Activated CD8-positive, alpha-beta memory T cell treated with anti-CD3 and anti-CD28 coated beads, Interleukin-2, amount 10 ng/mL, durations not matched to agents 7 days and 5 days (primary cell): ENCODE data around the gene HTRA3. TPM values are rescaled to one million over a fixed set of nuclear protein-coding genes. Genes with fewer than 3 reads are reported as not detected.

Source experiments
- ATAC-seq: fragments of 150-1000 bp; cut with Tn5 transposase; one replicate; pipeline ENCODE4 v1.10.0; 2021; ENCODE audit warnings: moderate library complexity
- CTCF ChIA-PET: fragments of 350-600 bp; sonication (Branson Sonifier 250); formaldehyde crosslinking; loops from one replicate; lab custom pipeline; 2021; ENCODE audit warnings: antibody characterized with exemption; lab: Charles Lee
- DNase-seq: peaks from one replicate; pipeline ENCODE4 v3.0.0-alpha.2; 2020
- H3K27ac Mint-ChIP-seq: one replicate; pipeline ENCODE4 v1.8.0; 2021; ENCODE audit warnings: mild to moderate bottlenecking, mixed read lengths
- H3K27me3 Mint-ChIP-seq: one replicate; pipeline ENCODE4 v1.8.0; 2021; ENCODE audit warnings: mixed read lengths
- H3K36me3 Mint-ChIP-seq: one replicate; pipeline ENCODE4 v1.8.0; 2021; ENCODE audit warnings: mild to moderate bottlenecking, mixed read lengths
- H3K4me1 Mint-ChIP-seq: one replicate; pipeline ENCODE4 v1.8.0; 2021; ENCODE audit warnings: mixed read lengths
- H3K4me3 Mint-ChIP-seq: one replicate; pipeline ENCODE4 v1.8.0; 2021; ENCODE audit warnings: mild to moderate bottlenecking, moderate library complexity, mixed read lengths
- H3K9me3 Mint-ChIP-seq: one replicate; pipeline ENCODE4 v1.8.0; 2022; ENCODE audit warnings: low read depth, mixed read lengths
- total RNA-seq, 2 experiments: library from RNA; stranded (reverse); gene quantifications; one replicate each; pipeline ENCODE4 v1.2.3, GENCODE V29; 2021

HTRA3 gene
- total RNA-seq, 2 experiments from 2014 or later, result not detected

DNA sequence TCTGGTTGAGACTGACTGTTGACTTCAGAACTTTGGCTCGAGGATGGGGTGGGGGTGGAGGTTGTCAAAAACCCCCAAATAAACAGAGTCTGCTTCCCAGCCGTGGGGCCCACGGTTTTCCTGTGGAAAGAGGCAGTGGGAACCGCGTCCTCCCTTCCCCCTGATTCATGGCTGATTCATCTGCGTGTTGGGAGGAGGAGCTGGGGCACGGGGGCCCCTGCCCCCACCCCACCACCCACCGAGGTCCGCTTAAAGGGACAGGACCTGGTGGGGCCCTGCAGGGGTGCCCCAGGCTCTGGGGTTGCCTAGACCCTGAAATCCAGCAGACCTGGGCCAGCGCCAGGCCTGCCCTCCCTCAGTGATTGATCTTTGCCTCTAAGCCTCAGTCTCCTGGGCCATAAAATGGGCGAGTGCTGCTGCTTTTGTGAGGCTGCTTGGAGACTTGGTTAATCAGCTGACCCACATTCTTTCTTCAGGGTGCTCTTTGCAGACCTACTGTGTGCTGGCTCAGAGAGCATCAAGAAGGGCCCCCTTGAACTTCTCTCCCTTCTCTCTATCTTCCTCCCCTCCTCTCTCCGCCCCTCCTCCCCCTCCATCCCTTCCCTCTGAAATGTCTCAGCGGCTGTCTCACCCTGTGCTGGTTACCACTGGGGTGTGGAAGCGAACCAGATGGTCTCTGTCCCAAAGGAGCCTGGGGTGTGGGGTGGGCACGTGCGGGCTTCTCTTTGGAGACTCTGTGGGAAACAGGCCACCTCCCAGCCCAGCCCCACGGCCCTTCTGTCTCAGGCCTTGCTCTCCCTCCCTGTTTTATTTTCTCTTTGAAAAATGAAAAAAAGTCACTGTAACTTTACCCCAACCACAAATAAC lies 9.1 kb downstream of the HTRA3 start:
- Mint-ChIP-seq H3K36me3 (no peaks in the 10 kb centered on the region), H3K27me3 (no peaks in the 10 kb centered on the region)
- CTCF ChIA-PET, result no interaction called here

DNA sequence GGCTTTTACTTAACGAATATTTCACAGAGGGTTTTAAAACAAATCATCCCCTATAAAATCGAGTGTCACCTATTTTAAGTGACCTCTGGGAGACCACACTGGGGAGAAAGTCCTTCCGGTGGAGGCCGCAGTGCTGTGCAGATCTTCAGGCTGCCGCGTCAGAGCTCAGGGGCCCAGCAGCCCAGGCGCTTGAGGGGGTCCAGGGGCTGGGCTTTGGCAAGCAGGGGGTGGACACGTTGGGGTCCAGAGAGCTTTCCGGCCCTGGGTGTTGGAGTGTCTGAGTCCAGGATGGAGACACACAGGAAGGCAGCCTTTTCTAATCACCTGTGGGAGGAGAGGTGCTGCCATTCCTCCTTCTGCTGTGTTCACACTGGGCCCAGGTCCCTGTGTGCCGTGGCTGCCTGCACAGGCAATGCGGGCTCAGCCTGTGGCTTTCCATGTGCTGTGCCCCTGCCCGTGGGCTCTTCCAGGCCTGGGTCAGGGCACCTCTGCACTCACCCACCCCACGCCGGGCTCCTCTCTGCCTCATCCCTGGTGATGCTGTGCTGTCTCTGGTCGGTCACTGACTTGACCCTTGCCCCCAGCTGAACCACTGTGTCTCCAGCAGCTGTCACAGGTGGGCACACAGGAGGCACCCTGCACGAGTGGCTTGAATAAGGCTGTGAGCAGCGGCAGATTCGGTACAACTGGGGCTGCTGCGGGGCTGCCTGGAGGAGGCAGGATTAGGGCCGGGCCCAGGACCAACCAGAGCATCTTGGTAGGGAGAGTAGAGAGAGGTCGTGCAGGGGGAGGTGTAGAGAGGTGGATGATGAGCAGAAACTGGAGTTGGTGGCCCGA lies 10.0 kb downstream of the HTRA3 start:
- CTCF ChIA-PET, result no interaction called here
- ATAC-seq (no peak), DNase-seq (no peak)
- Mint-ChIP-seq H3K9me3 (no peaks in the 10 kb centered on the region), H3K27me3 (no peaks in the 10 kb centered on the region), H3K4me3 (no peak overlapping the region), H3K27ac (no peak overlapping the region), H3K4me1 (no peaks in the 10 kb centered on the region), H3K36me3 (no peaks in the 10 kb centered on the region)

More for the DNA sequence above, 9.1 kb downstream of the HTRA3 start:
- ATAC-seq, result no peak
- H3K4me1 Mint-ChIP-seq, result no peaks in the 10 kb centered on the region
- H3K27ac Mint-ChIP-seq, result no peak overlapping the region
- no peak for DNase-seq
- no peak overlapping the region for H3K4me3 Mint-ChIP-seq
- no peaks in the 10 kb centered on the region for H3K9me3 Mint-ChIP-seq

DNA sequence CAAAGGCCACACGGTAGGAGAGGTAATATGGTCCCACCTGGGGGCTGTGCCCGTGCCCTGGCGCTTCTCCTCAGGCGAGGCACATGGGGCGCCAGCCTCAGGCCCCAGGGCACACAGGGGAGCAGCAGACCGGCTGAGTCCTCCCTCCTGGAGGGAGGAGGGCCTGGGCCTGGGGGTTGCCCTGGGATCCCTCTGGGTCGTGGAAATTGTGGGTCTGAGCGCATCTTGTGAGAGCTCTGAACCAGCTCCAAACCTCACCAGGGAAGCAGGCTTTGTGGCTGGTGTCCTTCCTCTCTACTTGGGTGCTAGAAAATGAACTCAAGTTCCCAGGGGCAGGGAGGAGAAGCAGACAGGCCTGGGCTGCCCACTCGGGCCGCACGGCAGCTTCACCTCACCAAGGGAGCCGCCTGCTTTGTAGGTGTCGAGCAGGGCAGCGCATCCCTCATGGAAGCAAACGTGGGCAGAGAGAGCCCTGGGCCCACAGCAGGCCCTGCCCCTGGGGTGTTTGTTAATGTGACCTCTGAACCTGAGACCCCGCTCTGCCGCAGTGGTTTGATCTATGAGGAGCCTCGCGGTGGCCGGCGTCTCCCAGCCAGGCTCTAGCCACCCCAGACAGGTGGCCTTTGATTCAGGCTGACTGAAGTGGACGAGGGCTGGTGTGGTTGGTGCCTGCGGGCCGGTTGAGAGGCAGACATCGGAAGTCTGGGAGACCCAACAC lies 10.8 kb downstream of the HTRA3 start:
- Mint-ChIP-seq H3K4me1 (no peaks in the 10 kb centered on the region), H3K4me3 (no peak overlapping the region)
- CTCF ChIA-PET, result no interaction called here

DNA sequence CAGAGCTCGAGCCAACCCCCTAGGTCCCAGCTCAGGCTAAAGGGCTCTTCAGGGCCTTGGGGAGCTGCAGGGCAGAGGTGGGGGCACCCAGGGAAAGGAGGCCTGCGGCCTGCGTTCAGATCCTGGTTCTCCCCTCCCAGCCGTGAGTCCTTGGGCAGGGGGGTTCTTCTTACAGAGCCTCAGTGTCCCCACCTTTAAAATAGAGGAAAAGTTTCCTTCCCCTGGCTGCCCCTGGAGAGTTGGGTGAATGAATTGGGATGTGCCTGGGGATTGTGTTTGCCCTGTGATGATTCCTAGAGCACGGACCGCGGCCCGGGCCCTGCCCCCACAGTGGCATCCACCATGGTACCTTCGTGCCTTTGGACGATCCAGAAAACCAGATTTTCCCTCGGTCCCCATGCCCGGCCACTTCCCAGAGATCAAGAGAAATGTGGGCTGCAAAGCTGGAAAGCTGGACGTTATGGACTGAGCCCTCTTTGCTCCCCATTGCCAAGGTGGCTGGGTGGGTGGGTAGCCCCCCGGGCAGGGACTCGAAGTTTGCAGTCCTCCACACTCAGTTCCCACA lies 11.4 kb downstream of the HTRA3 start:
- Mint-ChIP-seq H3K4me1 (no peaks in the 10 kb centered on the region), H3K27ac (no peak overlapping the region), H3K9me3 (no peaks in the 10 kb centered on the region), H3K36me3 (no peaks in the 10 kb centered on the region), H3K4me3 (no peak overlapping the region), H3K27me3 (no peaks in the 10 kb centered on the region)
- CTCF ChIA-PET, result no interaction called here
- ATAC-seq, result no peak
- DNase-seq, result no peak

More for the DNA sequence above, 10.8 kb downstream of the HTRA3 start:
- ATAC-seq, result no peak
- Mint-ChIP-seq H3K9me3 (no peaks in the 10 kb centered on the region), H3K27ac (no peak overlapping the region), H3K36me3 (no peaks in the 10 kb centered on the region), H3K27me3 (no peaks in the 10 kb centered on the region)
- DNase-seq, result no peak

DNA sequence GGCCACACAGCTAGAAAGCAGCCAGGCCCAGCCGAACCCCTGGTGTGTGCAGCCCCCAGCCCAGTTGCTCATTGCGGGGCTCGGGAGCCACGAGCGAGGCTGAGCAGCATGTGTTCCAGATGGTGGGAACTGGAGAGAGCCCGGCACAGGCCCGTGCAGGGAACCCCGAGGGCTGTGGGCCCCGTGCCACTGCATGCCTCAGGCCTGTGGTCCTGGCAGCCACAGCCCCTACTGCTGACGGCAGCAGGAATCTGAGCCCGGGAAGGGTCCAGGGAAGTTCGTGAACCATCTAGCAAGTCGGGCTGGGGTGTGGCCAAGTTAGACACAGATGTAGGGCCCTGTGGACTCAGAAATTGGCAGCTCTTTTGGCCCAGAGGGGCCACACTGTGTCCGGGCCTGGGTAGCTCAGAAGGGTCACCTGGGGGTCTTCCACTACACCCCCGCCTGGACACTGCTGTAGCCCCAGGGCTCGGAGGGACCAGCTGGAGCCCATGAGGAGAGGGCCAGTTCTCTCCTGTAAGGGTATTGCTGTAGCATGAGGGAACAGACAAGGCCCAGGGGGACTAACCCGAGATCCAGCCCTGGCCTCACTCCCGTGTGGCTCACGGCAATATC lies 12.1 kb downstream of the HTRA3 start:
- CTCF ChIA-PET, result no interaction called here
- no peaks in the 10 kb centered on the region for H3K4me1 Mint-ChIP-seq
- DNase-seq (no peak), ATAC-seq (no peak)
- H3K27me3 Mint-ChIP-seq, result no peaks in the 10 kb centered on the region
- no peaks in the 10 kb centered on the region for H3K9me3 Mint-ChIP-seq
- no peaks in the 10 kb centered on the region for H3K36me3 Mint-ChIP-seq
- no peak overlapping the region for H3K4me3 Mint-ChIP-seq
- H3K27ac Mint-ChIP-seq, result no peak overlapping the region

DNA sequence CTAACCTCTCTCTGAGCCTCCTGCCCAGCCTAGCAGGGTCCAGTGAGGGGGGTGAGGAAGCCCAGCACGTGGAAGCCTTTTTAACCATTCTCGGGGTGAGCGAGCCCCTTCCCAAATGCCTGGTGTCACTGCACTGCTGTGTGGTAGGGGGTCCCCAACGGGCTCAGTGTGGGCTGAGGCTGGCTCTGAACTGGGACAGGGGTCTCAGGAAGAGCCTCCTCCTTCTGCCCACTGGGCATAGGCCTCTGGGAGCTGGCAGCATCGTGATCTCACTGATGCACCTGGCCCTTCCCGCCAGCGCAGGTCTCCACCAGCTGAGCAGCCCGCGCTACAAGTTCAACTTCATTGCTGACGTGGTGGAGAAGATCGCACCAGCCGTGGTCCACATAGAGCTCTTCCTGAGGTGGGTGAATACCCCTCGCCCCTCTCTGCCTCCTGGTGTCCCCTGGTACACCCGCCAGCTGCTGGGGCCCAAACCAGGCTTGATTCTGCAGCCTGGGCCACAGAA lies 12.6 kb downstream of the HTRA3 start:
- Mint-ChIP-seq H3K36me3 (no peaks in the 10 kb centered on the region), H3K4me1 (no peaks in the 10 kb centered on the region), H3K27me3 (no peaks in the 10 kb centered on the region), H3K4me3 (no peak overlapping the region), H3K9me3 (no peaks in the 10 kb centered on the region), H3K27ac (no peak overlapping the region)
- CTCF ChIA-PET, result no interaction called here
- no peak for DNase-seq
- ATAC-seq, result no peak

- CTCF ChIA-PET, result no interaction called here
- H3K9me3 Mint-ChIP-seq, result no peaks in the 10 kb centered on the region
- DNase-seq (no peak), ATAC-seq (no peak)
- H3K4me1 Mint-ChIP-seq, result no peaks in the 10 kb centered on the region
- H3K27me3 Mint-ChIP-seq, result no peaks in the 10 kb centered on the region
- no peak overlapping the region for H3K4me3 Mint-ChIP-seq
- H3K36me3 Mint-ChIP-seq, result no peaks in the 10 kb centered on the region
- H3K27ac Mint-ChIP-seq, result no peak overlapping the region
Measured at GRCh38 chr4:8282742-8283141, 13.2 kb downstream of the HTRA3 start.

GRCh38 chr4:8283161-8283560 lies 13.6 kb downstream of the HTRA3 start:
- Mint-ChIP-seq H3K4me1 (no peaks in the 10 kb centered on the region), H3K27me3 (no peaks in the 10 kb centered on the region), H3K36me3 (no peaks in the 10 kb centered on the region), H3K27ac (no peak overlapping the region), H3K4me3 (no peak overlapping the region), H3K9me3 (no peaks in the 10 kb centered on the region)
- CTCF ChIA-PET, result no interaction called here
- ATAC-seq, result no peak
- DNase-seq, result no peak

DNA sequence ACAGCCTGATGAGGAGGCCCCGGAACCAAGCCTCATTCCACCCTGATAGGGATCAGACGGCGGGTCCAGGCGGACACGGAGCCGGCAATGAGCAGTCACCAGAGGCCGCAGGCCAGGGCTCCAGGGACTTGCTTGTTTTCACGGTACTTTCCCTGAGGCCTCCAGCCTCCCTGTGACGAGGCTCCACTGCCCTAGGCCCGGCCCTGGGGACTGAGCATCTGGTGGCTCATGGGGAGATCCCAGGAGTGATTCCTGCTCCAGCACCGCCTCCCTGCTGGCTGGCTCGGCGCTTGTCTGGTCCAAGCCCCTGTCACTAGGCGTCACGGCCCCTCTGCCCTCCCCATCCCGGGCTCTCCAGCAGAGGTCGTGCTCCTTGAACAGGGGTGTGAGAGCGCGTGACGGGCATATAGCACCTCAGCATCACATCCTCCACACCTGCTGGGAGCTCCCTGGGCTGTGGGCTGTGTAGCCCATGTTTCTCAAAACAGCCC lies 14.1 kb downstream of the HTRA3 start:
- DNase-seq (no peak), ATAC-seq (no peak)
- Mint-ChIP-seq H3K4me3 (no peak overlapping the region), H3K27me3 (no peaks in the 10 kb centered on the region), H3K4me1 (no peaks in the 10 kb centered on the region), H3K27ac (no peak overlapping the region), H3K36me3 (no peaks in the 10 kb centered on the region), H3K9me3 (no peaks in the 10 kb centered on the region)
- CTCF ChIA-PET, result no interaction called here

DNA sequence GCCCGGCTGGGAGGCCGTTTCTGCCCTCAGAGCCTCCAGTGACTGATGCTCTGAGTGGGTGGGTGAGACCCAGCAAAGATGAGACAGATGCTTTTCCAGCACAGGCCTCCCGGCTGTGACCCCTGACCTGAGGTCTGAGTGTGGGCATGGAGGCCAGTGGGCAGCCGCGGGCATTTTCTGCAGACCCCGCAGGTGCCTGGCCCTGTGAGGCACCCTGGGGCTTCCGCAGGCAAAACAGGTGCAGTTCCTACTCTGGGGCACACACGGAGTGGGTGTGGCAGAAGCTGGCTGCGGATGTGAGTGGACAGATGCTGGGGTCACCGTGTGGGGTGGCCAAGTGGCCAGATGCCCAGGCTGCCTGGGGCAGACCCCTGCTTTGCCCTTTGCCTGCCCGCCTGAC lies 14.8 kb downstream of the HTRA3 start:
- no peaks in the 10 kb centered on the region for H3K27me3 Mint-ChIP-seq
- CTCF ChIA-PET, result no interaction called here
- no peak overlapping the region for H3K27ac Mint-ChIP-seq
- ATAC-seq (no peak), DNase-seq (no peak)
- no peaks in the 10 kb centered on the region for H3K36me3 Mint-ChIP-seq
- no peak overlapping the region for H3K4me3 Mint-ChIP-seq
- no peaks in the 10 kb centered on the region for H3K4me1 Mint-ChIP-seq
- H3K9me3 Mint-ChIP-seq, result no peaks in the 10 kb centered on the region

DNA sequence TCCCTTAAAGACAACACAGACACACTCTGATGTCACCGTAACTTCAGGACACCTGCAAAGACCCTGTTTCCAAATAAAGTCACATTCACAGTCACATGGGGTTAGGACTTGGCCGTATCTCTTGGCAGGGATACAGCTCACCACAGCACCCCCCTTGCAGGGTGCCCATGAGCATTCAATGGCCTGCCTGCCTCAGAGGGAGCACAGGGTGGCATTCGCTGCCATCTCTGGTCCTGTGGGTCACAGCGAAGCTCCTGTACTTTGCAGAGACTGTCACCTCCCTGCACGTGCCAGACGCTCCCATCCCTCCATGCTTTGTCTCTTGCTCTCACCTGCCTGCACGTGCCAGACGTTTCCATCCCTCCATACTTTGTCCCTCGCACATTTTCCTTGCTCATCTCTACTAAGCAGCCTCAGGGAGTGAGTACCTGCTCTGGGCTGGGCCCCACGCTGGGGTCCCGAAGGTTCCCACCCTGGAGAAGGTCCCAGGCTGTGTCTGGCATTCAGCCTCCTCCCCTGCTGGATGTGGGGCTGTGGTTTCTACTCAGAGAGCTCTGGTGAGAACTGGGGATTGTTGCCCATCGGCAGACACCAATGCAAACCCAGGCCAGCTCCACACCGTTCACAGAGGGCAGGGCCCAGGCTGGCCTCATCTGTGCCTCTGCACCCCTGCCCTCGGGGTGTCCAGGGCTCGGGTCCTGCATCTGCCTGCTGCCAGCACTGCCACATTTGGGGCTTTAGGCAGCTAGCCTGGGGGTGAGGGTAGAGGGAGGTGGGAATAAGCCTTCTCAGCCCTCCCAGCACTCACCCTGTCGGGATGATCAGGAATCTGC lies 15.8 kb downstream of the HTRA3 start:
- no peak for DNase-seq
- H3K9me3 Mint-ChIP-seq, result no peaks in the 10 kb centered on the region
- no peaks in the 10 kb centered on the region for H3K27me3 Mint-ChIP-seq

More for the DNA sequence above, 15.8 kb downstream of the HTRA3 start:
- CTCF ChIA-PET, result no interaction called here
- H3K4me3 Mint-ChIP-seq, result no peak overlapping the region
- no peaks in the 10 kb centered on the region for H3K4me1 Mint-ChIP-seq
- ATAC-seq, result no peak
- H3K36me3 Mint-ChIP-seq, result no peaks in the 10 kb centered on the region
- no peak overlapping the region for H3K27ac Mint-ChIP-seq
